Suprapubic skin (tissue), 4 donors: ENCODE measurements around the gene SASH1.

Experiments
- CTCF ChIP-seq, 2 donors: fragments of 200-600 bp in 1 of 2; fragments of 450-650 bp in 1 of 2; sonication (generic) in 1 of 2; IDR thresholded peaks; one replicate each; pipeline ENCODE4 v1.5.1; 2016 to 2019; ENCODE audit warnings: antibody characterized with exemption in 2 of 2, mild to moderate bottlenecking in 1 of 2, moderate library complexity in 1 of 2
- EP300 ChIP-seq: sonication (generic); formaldehyde crosslinking; IDR thresholded peaks from one replicate; pipeline ENCODE4 v1.6.1; 2017; ENCODE audit warnings: antibody characterized with exemption
- POLR2A ChIP-seq, 2 donors: fragments of 450-650 bp; IDR thresholded peaks; one replicate each; pipeline ENCODE4 v1.6.1; 2017; ENCODE audit warnings: antibody characterized with exemption in 2 of 2, mild to moderate bottlenecking in 2 of 2, moderate library complexity in 2 of 2
- POLR2AphosphoS5 ChIP-seq, 3 donors: sonication (generic); formaldehyde crosslinking; IDR thresholded peaks; one replicate each; pipeline ENCODE4 v1.6.1; 2017; ENCODE audit warnings: antibody characterized with exemption in 3 of 3

GRCh38 chr6:148317739-148318138 is 24.9 kb upstream of the SASH1 start:
- TF ChIP-seq CTCF (IDR thresholded peaks at IDR 0.05) (no peak), POLR2A (IDR thresholded peaks at IDR 0.05) (no peak), POLR2AphosphoS5 (IDR thresholded peaks at IDR 0.05) (no peak), EP300 (no peak)
